GM18498 (cell line): Measurements from ENCODE around the gene CADPS2.
A peak's percentile ranks its signal among the peaks of the same experiment; 100 is the strongest.

Source experiments
- ATAC-seq: cut with Tn5 transposase; IDR thresholded peaks from one replicate; pipeline ENCODE4 v1.9.1; 2021; ENCODE audit warnings: mild to moderate bottlenecking, moderate library complexity; ENCODE audit not compliant: unreplicated experiment

CADPS2 gene

GRCh38 chr7:122327969-122328368 lies 558.3 kb downstream of the CADPS2 start:
- no peak for ATAC-seq

DNA sequence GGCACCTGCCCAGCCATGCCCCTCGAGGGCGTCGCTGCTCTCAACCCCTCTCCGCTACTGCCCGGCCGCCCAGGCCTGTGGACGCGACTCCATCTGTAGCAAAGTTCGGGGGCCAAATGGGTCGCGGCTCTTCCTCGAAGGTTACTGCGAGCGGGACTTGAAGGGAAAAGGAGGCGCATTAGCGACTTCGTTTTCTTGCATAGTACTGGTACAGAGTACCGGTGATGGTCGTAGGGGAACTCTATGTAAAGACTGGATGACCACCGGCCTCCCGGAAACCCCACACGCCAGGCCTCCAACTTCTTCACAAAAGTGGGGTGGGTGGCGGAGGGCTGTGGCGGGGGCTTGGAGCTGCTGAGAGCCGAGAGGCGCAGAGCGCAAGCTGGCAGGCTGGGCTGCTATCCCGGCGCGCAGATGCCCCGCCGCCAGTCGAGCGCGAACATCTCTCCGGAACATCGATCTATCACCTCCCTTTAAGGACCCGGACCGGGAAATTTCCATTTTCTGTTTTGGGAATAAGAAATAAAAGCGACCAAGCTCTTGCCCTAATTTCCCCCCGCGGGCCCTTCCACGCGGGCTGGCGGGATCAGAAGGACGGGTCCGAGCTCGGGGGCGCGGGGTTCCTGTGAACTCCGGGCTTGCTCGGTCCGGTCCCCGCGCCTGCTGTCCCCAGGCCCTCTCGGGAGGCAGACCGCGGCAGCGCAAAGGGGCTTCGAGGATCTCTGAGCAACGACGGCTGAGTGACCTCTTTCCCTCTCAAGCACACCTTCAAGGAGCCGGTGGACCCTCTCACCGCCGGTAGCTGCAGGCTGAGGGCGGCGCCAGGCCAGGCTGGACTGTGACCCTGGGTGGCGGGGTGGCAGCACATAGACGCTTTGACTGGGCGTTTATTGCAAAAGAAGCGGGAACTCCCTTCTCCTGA lies 569.5 kb downstream of the CADPS2 start:
- ATAC-seq = no peak

DNA sequence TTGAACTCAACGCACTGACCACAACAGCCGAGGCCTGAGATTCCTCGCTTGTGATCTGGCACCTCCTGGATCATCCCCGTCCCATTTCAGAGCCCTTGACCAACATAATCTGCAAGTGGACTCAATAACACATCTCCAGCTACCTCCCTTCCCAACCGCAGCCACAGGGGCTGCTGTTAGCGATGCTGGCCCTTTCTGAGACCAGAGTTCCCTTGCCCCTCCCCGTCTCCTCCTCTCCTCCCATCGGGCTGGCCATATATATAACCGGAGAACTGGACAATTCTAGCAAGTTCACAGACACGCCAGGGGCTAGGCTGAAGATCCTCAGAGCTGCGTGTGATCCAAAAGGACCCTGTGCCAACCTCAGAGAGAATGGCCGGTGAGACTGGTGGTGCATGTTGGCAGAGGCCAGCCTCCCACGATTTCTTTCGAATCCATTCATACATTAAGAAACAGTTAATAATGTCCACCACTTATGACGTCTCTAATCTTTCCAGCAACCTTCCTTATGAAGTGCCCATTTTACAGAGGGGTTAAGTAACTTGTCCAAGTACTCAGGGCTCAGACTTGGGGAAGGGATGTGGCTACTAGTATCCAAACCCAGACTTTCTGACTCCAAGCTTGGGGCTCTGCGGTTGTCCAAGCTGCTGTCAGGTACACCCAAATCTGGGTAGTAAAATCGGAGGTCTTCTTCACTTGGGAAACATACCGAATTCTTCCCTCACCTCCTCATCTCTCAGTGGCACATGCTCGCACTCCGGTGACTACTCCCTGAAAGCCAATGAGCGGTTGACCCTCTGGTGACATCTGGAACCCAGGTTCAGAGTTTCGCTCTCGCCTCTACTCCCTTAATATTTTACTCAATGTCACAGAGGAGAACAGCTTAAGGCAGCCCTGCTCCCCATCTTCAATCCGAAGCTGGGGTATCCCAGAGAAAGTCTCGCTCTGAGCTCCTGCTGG lies 570.5 kb downstream of the CADPS2 start:
- no peak for ATAC-seq

DNA sequence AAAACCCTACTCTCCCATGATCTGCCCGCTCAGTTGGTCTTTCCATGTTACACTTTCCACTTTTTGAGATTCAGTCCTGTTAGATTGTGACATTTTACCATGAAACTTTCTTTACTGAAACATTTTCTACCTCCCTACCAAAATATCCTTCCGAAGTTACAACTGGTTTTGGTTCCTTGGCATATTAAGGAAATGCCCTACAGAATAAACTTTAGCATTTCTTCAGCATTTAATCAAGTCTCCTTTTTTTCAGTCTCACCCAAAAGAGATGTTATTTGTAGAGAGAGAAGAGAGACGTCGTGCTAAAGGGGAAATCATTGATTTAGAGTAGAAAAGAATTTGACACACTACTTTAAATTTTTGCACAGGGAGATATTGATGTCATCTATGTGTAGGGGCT lies 572.0 kb downstream of the CADPS2 start:
- no peak for ATAC-seq

GRCh38 chr7:122312789-122313188 lies 573.5 kb downstream of the CADPS2 start:
- ATAC-seq = no peak

DNA sequence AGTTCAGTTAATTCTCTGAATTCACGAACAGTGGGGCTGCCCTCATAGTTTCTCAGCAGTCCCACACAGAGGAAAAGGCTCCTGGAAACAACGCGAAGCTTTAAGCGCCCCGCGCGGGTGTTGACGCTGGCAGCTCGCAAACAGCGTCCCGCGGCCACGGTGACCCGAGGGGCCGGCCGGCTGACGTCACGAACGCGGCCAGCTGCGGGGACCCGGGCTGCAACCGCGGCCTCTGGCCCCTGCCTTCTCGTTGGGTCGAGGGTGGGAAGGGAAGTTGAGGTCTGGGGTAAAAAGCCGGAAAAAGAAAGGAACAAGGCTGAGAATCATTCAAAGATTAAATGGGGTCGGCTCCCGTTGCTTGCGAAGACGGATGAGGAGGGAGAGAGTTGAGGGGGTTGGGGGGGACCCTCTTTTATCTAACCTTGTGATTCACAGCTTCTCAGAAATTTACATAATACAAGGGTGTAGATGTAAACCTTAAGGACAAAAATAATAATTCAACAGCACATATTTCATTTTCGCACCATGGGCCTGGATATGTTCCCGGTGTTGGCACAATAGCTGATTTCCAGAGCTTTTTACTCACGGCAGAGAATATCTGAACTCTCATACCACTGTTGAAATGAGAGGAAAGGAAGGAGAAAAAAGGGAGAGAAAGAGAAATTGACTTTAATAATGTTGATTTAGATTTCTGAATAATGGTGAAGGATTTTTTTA lies 574.4 kb downstream of the CADPS2 start:
- no peak for ATAC-seq

DNA sequence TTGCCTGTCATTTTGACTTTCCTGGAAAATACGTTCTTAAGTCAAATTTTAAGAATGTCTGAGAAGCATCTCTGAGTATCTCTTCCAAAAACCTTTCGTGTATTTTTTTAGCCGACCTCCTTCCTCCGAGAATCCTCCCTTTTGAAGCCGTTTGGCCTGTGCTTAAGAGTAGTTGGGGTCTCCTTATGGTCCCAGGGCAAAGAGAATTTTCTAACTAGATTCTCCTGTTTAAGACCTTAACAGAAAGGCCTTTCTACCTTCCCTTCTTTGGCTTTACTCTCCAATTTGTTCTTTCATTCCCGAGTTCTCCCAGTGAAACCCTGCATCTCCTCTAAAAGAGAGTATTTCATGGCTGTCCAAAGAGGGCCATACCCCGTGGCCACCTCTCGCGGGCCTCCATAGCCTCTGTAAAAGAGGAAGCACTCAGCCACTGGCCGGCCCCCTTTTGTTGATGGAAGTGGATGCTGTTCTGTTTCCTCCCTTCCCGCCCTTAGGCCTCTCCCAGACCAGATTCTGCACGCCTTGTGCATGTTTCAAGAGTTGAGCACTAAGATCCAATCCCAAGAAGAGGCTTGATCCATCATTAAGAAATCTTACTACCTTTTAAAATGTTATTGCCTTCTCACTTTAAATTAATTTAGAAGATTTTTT lies 575.1 kb downstream of the CADPS2 start:
- ATAC-seq = no peak

DNA sequence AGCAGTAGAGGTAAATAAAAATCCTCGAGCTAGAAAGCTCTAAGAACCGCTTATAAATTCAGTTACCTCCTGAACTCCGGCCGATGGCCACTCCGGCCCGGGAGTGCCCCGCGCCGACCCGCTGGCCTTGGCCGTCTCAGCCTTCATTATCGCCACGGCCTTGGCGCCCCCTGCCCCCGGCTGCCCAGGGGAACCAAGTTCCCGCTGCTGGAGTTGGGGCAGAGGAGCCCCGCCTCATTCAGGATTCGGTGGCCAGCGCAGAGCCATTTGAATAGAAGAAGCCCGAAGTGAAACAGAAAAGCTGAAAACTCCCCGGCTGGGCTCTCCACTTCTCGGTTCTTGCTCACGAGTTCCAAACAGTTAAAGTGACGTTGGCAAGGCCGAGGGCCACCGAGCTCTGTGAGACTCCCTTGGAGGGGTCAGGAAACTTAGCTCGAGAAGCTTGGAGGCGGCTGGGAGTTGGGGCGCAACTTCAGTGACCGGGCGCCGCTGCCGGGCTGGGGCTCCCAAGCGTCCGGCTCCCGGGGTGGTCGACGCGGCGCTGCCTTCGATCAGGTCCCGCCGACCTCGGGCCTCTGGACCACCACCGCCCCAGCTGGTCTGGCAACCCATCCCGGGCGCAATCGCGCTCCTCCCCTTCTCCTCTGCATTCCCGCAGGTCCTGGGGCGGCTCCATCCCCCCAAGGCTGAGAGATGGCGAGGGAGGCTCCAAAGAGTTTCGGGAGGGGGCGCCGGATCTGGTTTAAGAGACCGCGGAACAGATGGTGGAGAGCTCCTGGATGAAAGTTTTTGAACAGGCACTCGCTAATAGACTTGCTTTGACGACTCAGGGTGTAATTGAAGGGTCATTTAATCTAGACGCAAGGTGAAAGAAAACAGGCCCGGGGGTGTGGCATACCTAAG lies 575.9 kb downstream of the CADPS2 start:
- ATAC-seq = peak; percentile 81

DNA sequence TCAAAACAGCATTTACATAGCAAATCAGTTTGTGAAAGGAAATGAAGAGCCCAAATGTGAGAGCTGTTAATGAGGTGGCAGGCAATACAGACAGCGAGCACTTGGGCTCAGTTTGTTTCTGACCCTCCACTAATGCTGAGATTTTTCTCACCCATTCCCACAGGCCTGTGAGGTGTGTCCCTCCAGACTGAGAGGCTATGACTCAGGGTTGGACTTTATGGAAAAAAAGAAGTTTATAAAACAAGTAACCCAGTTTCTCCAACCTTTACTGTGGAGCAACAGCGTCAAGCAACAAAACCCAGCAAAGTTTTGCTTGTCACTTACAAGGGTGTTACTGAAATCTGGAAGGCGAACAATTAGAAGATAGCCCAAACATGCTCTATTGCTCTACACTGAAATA lies 576.8 kb downstream of the CADPS2 start:
- ATAC-seq = no peak

DNA sequence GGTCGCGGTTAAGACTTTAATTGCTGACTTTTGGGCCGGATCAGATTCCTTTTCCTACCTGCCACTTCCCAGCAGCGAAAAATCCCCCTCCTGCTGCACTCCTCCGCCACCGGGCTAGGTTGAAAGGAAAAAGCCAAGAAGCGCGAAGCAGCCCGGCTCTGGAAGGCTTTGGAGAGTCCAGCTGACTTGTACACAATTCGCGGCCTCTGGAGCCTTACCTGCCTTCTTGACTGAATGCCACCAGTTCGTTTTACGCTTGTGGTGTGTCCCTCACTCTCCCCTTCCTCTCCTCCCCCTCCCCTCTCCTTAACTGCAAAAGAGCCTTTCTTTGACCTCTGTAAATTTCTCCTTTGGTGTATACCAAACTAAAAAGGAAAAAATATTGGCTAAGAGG lies 579.0 kb downstream of the CADPS2 start:
- ATAC-seq = no peak

- no peak for ATAC-seq
These were observed 579.7 kb downstream of the CADPS2 start for GRCh38 chr7:122306320-122307227.

DNA sequence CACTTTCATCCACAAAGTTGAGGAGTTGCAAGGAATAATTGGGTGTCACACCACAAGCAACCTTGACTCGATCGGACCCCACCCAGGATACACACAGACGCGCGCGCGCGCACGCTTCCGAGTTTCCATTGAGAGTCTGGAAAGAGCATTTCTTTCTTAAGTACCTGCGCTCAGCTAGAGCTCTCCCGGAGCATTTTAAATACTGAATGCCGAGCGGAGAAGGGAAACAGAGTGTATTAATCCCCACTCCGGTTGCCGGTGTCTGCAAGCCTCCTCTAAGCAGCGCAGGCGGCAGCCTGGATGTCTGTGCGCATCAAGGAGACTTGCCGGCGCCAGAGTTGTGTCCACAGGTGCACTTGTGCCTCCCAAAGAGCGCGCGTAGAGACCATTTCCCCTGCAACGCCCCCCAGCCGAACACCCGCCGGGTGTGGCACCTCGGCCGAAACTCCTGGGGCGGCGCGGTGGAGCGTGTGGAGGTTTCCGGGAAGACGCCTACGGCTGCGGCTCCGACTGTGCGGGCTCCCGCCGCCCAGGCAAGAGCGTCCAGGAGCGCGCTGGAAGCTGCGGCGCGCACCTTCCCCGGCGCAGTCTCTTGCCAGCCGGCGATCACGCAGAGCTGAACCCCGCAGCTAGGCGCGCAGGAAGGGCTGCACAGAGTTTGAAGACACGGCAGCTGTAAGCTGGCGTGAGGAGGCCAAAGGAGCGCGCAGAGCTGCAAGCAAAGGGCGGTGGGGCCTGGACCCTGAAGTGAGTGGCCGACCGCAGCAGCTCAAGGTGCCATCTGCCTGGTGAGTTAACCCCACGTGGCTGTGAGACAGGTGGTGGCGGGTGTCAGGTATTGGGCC lies 580.6 kb downstream of the CADPS2 start:
- no peak for ATAC-seq

DNA sequence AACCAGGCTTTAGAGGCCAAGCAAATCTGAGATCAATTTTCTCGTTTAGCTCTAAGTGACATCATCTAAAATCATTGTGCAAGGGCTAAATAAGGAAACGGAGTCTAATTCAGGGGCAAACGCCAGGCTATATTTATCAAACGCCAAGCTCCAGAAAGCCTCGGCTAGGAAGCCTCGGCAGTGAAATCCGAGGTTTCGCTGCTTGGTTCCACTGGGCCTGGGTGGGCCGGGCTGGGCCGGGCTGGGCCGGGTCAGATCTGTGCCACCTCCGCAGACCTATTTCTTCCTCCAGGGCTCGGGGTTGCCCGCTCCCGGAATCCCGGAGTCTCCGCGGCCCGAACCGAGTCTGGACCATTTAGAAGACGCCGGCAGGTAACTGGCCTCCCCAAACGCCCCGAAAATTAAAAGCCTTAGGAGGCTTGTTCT lies 581.3 kb downstream of the CADPS2 start:
- ATAC-seq = no peak

DNA sequence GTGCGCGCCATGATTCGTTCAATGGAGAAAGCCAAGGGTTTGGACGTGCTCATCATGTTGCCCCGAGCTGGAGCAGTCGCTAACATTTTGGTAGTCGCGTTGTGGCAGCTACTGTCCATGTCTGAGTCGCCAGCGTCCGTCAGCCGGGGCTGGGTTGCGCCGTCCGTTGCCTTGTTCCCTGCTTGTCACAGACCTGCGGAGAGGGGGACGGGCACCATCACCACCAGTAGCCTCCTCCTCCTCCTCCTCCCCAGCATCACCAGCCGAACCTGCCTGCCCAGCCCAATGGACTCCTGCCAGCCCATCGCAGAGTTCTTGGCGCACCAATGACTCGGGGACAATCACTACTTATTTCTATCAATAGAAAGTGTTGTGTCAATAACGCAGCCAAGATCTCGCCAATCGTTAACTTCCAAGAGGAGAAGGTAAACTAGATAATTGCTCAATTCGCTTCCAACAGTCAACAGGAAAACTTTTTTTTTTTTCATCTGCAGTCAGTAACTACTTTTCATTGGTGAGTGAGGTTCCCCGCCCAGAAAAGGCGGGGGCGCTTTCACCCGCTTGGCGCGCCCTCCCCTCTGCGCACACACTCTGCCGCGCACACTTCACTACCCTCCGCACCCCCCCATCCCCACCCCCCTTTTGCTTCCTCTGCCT lies 581.8 kb downstream of the CADPS2 start, which contains the start of gene FEZF1:
Gene FEZF1 (minus strand): TSS at position 432 of the 657 bp plus-strand sequence. CDS start 313 bp downstream, at position 119.
- ATAC-seq = no peak

DNA sequence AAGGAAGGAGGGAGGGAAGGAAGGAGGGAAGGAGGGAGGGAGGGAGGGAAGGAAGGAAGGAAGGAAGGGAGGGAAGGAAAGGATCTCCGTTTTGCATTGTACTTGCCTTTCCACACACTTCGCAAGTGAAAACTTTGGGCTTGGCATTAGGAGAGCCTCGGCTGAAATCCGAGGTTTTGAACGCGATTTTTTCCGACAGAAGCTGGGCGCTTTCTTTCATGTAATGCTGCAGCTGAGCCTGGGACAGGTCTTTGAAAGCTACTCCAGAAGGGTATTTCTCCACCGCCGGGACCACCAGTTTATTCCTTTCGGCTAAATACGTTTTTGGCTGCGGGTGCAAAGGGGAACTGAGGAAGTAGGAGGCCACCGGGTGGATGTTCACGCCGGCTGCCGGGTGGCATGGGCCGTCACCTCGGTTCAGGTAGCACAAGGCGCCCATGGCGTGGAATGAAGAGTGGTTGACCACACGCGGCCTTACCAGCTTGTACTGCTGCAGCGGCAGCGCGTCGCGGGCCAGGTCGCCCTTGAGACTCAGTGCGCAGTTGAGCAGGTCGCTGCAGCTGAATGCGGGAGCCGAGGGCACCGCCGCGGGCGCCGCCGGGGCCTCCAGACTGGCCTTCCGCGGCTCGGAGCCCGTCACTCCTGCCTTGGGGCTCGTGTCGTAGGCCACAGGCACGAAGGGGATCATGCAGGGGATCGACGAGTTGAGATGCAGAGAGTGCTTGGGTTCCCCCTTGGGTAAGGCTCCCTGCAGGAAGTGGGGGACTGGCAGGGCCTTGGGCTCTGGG lies 582.5 kb downstream of the CADPS2 start:
- ATAC-seq = no peak
